Coronary artery (tissue), 2 donors: ENCODE measurements around the gene EDN3.

ENCODE experiments used
- DNase-seq: peaks from one replicate; pipeline ENCODE4 v3.0.0-alpha.2; 2017; ENCODE audit warnings: low spot score
- H3K27ac ChIP-seq, 2 donors: fragments of 200-600 bp; sonication (generic); one replicate each; pipeline ENCODE4 v1.5.1; 2016 to 2019
- H3K4me3 ChIP-seq: fragments of 200-600 bp; sonication (generic); 2 replicates; pipeline ENCODE4 v1.5.1; 2016; ENCODE audit warnings: mild to moderate bottlenecking, moderate library complexity
- CTCF ChIP-seq: fragments of 200-600 bp; sonication (generic); IDR thresholded peaks from one replicate; pipeline ENCODE4 v1.5.1; 2019; ENCODE audit warnings: antibody characterized with exemption

EDN3 gene

GRCh38 chr20:59318803-59319202 is 18.4 kb downstream of the EDN3 start:
- no peak for DNase-seq
- Histone ChIP-seq H3K4me3 (no peak overlapping the region), H3K27ac (no peak overlapping the region)
- no peak for TF ChIP-seq CTCF

- no peak for DNase-seq
- no peak overlapping the region for H3K4me3 ChIP-seq
- H3K27ac ChIP-seq = no peak overlapping the region
- no peak for TF ChIP-seq CTCF
These were observed 20.0 kb downstream of the EDN3 start for GRCh38 chr20:59320426-59320825.

GRCh38 chr20:59320854-59321647 is 20.6 kb downstream of the EDN3 start:
- H3K27ac ChIP-seq = no peak overlapping the region
- no peak for TF ChIP-seq CTCF
- no peak overlapping the region for H3K4me3 ChIP-seq
- no peak for DNase-seq

- DNase-seq = no peak
- Histone ChIP-seq H3K4me3 (no peak overlapping the region), H3K27ac (no peak overlapping the region)
- TF ChIP-seq CTCF = no peak
These were observed 21.7 kb downstream of the EDN3 start for GRCh38 chr20:59322081-59322480.

- Histone ChIP-seq H3K27ac (no peak overlapping the region), H3K4me3 (no peak overlapping the region)
- no peak for TF ChIP-seq CTCF
- no peak for DNase-seq
These were observed 22.4 kb downstream of the EDN3 start for GRCh38 chr20:59322585-59323454.

GRCh38 chr20:59323731-59324130 is 23.3 kb downstream of the EDN3 start:
- no peak for DNase-seq
- no peak overlapping the region for H3K4me3 ChIP-seq
- no peak overlapping the region for H3K27ac ChIP-seq
- TF ChIP-seq CTCF = no peak
